22Rv1 (cell line): Measurements from ENCODE around the gene APIP.

Source experiments
- ZFX ChIP-seq: fragments of 450-650 bp; IDR thresholded peaks from 2 replicates; pipeline ENCODE4 v1.6.1; 2017; ENCODE audit warnings: antibody characterized with exemption, borderline replicate concordance
- TF ChIP-seq, protein P1 (sequence below): fragments of 450-650 bp; IDR thresholded peaks from 2 replicates; pipeline ENCODE4 v1.5.1; 2017; ENCODE audit warnings: mild to moderate bottlenecking

DNA sequence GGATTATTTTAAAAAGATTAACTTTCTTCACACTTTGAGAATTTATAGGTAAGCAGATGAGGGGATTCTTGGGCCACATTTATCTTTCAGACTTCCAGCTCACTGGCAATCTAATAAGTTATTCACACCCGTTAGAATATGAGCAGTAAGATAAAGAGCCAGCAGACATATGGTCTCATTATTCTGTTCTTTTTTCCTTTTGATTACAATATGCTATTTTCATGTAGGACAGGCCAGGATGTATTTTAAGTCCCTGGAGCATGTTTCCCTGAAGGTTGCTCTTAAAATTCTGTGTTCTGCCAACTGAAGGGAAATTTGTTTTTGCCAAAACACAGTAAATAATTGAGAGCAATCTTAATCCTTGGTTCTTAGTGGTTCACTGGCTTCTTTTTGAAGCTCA lies 22.4 kb upstream of the APIP start:
- TF ChIP-seq, protein P1, sequence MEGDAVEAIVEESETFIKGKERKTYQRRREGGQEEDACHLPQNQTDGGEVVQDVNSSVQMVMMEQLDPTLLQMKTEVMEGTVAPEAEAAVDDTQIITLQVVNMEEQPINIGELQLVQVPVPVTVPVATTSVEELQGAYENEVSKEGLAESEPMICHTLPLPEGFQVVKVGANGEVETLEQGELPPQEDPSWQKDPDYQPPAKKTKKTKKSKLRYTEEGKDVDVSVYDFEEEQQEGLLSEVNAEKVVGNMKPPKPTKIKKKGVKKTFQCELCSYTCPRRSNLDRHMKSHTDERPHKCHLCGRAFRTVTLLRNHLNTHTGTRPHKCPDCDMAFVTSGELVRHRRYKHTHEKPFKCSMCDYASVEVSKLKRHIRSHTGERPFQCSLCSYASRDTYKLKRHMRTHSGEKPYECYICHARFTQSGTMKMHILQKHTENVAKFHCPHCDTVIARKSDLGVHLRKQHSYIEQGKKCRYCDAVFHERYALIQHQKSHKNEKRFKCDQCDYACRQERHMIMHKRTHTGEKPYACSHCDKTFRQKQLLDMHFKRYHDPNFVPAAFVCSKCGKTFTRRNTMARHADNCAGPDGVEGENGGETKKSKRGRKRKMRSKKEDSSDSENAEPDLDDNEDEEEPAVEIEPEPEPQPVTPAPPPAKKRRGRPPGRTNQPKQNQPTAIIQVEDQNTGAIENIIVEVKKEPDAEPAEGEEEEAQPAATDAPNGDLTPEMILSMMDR: no peak
- no peak for TF ChIP-seq ZFX
